ENCODE measurements around the gene ECE1.
"Not testable (repeated sequence)": the region's sequence is repeated elsewhere in the genome, so short reads cannot be mapped to it uniquely, and the experiment has no call there.

ECE1 gene

GRCh38 chr1:21212126-21212525 is 78.1 kb downstream of the ECE1 start:
- no peak for DNase-seq (ENCODE audit: extremely low read depth, insufficient read length)
- no peak for TF ChIP-seq CTCF (IDR thresholded peaks at IDR 0.05; ENCODE audit: insufficient read depth, low read length, poor library complexity, severe bottlenecking)
- Histone ChIP-seq H3K4me3 (replicated peaks; ENCODE audit: low read depth, low read length) (no peak overlapping the region), H3K27me3 (replicated peaks; ENCODE audit: control insufficient read depth, insufficient read depth, low read length) (no peaks in the 10 kb centered on the region), H3K36me3 (ENCODE audit: control insufficient read depth, insufficient read depth, low read length) (no peaks in the 10 kb centered on the region)

GRCh38 chr1:21208137-21208700 is 82.0 kb downstream of the ECE1 start:
- DNase-seq (ENCODE audit: extremely low read depth, insufficient read length); H3K4me3 ChIP-seq (replicated peaks; ENCODE audit: low read depth, low read length); H3K27me3 ChIP-seq (replicated peaks; ENCODE audit: control insufficient read depth, insufficient read depth, low read length); H3K36me3 ChIP-seq (ENCODE audit: control insufficient read depth, insufficient read depth, low read length): not testable (repeated sequence)

GRCh38 chr1:21206117-21206516 is 84.1 kb downstream of the ECE1 start:
- Histone ChIP-seq H3K4me3 (replicated peaks; ENCODE audit: low read depth, low read length) (no peak overlapping the region), H3K36me3 (ENCODE audit: control insufficient read depth, insufficient read depth, low read length) (no peaks in the 10 kb centered on the region), H3K27me3 (replicated peaks; ENCODE audit: control insufficient read depth, insufficient read depth, low read length) (no peaks in the 10 kb centered on the region)
- no peak for TF ChIP-seq CTCF (IDR thresholded peaks at IDR 0.05; ENCODE audit: insufficient read depth, low read length, poor library complexity, severe bottlenecking)
- no peak for DNase-seq (ENCODE audit: extremely low read depth, insufficient read length)

- DNase-seq (ENCODE audit: extremely low read depth, insufficient read length), result no peak
- Histone ChIP-seq H3K4me3 (replicated peaks; ENCODE audit: low read depth, low read length) (no peak overlapping the region), H3K36me3 (ENCODE audit: control insufficient read depth, insufficient read depth, low read length) (no peaks in the 10 kb centered on the region), H3K27me3 (replicated peaks; ENCODE audit: control insufficient read depth, insufficient read depth, low read length) (no peaks in the 10 kb centered on the region)
- no peak for TF ChIP-seq CTCF (IDR thresholded peaks at IDR 0.05; ENCODE audit: insufficient read depth, low read length, poor library complexity, severe bottlenecking)
Measured at GRCh38 chr1:21205416-21205815, 84.8 kb downstream of the ECE1 start.

- Histone ChIP-seq H3K36me3 (ENCODE audit: control insufficient read depth, insufficient read depth, low read length) (no peaks in the 10 kb centered on the region), H3K27me3 (replicated peaks; ENCODE audit: control insufficient read depth, insufficient read depth, low read length) (no peaks in the 10 kb centered on the region), H3K4me3 (replicated peaks; ENCODE audit: low read depth, low read length) (no peak overlapping the region)
- DNase-seq (ENCODE audit: extremely low read depth, insufficient read length), result no peak
- TF ChIP-seq CTCF (IDR thresholded peaks at IDR 0.05; ENCODE audit: insufficient read depth, low read length, poor library complexity, severe bottlenecking), result no peak
Measured at GRCh38 chr1:21201650-21202049, 88.6 kb downstream of the ECE1 start.

- not testable (repeated sequence) for DNase-seq (ENCODE audit: extremely low read depth, insufficient read length); H3K36me3 ChIP-seq (ENCODE audit: control insufficient read depth, insufficient read depth, low read length); H3K27me3 ChIP-seq (replicated peaks; ENCODE audit: control insufficient read depth, insufficient read depth, low read length); H3K4me3 ChIP-seq (replicated peaks; ENCODE audit: low read depth, low read length)
Measured at GRCh38 chr1:21201238-21201637, 89.0 kb downstream of the ECE1 start.

- DNase-seq (ENCODE audit: extremely low read depth, insufficient read length), result no peak
- Histone ChIP-seq H3K4me3 (replicated peaks; ENCODE audit: low read depth, low read length) (no peak overlapping the region), H3K27me3 (replicated peaks; ENCODE audit: control insufficient read depth, insufficient read depth, low read length) (no peaks in the 10 kb centered on the region), H3K36me3 (ENCODE audit: control insufficient read depth, insufficient read depth, low read length) (no peaks in the 10 kb centered on the region)
- no peak for TF ChIP-seq CTCF (IDR thresholded peaks at IDR 0.05; ENCODE audit: insufficient read depth, low read length, poor library complexity, severe bottlenecking)
Measured at GRCh38 chr1:21200767-21201166, 89.5 kb downstream of the ECE1 start.
